Prostate gland (tissue), 2 donors: ENCODE data around the gene MRPS10. TPM values are rescaled to one million over a fixed set of nuclear protein-coding genes. Genes with fewer than 3 reads are reported as not detected.
"Not testable (repeated sequence)": the region's sequence is repeated elsewhere in the genome, so short reads cannot be mapped to it uniquely, and the experiment has no call there.

Source experiments
- DNase-seq: peaks from one replicate; pipeline ENCODE4 v3.0.0-alpha.2; 2019; ENCODE audit warnings: low spot score
- H3K27ac ChIP-seq, 2 donors: fragments of 200-600 bp; sonication (generic); 2 replicates each; pipeline ENCODE4 v1.5.1; 2017 to 2019
- H3K27me3 ChIP-seq: fragments of 200-600 bp; sonication (generic); replicated peaks from 2 replicates; pipeline ENCODE4 v1.5.1; 2019; ENCODE audit not compliant: insufficient read depth
- H3K36me3 ChIP-seq, 2 donors: fragments of 200-600 bp; sonication (generic); 1 replicate in 1 of 2; 2 replicates in 1 of 2; pipeline versions ENCODE4 v1.5.1 to v1.8.1; 2017 to 2019
- H3K4me1 ChIP-seq: fragments of 200-600 bp; sonication (generic); replicated peaks from 2 replicates; pipeline ENCODE4 v1.5.1; 2019
- H3K4me3 ChIP-seq, 2 donors: fragments of 200-600 bp; sonication (generic); 2 replicates each; pipeline ENCODE4 v1.5.1; 2017 to 2019
- H3K9me3 ChIP-seq: fragments of 200-600 bp; sonication (generic); 2 replicates; pipeline ENCODE4 v1.5.1; 2017
- CTCF ChIP-seq, 4 experiments: fragments of 200-600 bp in 2 of 4; fragments of 450-650 bp in 2 of 4; sonication (generic) in 2 of 4; IDR thresholded peaks; 1 replicate in 3 of 4; 2 replicates in 1 of 4; pipeline ENCODE4 v1.5.1; 2016 to 2019; ENCODE audit warnings: antibody characterized with exemption in 4 of 4, mild to moderate bottlenecking in 2 of 4, moderate library complexity in 2 of 4
- POLR2A ChIP-seq: fragments of 450-650 bp; IDR thresholded peaks from one replicate; pipeline ENCODE4 v1.6.1; 2016; ENCODE audit warnings: antibody characterized with exemption, mild to moderate bottlenecking
- POLR2AphosphoS5 ChIP-seq: sonication (generic); formaldehyde crosslinking; IDR thresholded peaks from one replicate; pipeline ENCODE4 v1.6.1; 2017; ENCODE audit warnings: antibody characterized with exemption
- WGBS: methylation state at CpG from one replicate; pipeline ENCODE4 v1.1.5; 2018; 5-methylcytosine and 5-hydroxymethylcytosine counted together
- intact Hi-C: fragments of 100-400 bp; cut with DNase I; formaldehyde crosslinking; loops from one replicate; pipeline ENCODE4 v1.14.2; 2022
- total RNA-seq, 2 donors: library from RNA; depleted of rRNA; stranded (reverse); fragments of >200 nt; gene quantifications; one replicate each; pipeline ENCODE4 v1.1.0, GENCODE V29; 2016

MRPS10 gene
- total RNA-seq, 2 donors from 2014 or later = 27.5 to 31.8 TPM

DNA sequence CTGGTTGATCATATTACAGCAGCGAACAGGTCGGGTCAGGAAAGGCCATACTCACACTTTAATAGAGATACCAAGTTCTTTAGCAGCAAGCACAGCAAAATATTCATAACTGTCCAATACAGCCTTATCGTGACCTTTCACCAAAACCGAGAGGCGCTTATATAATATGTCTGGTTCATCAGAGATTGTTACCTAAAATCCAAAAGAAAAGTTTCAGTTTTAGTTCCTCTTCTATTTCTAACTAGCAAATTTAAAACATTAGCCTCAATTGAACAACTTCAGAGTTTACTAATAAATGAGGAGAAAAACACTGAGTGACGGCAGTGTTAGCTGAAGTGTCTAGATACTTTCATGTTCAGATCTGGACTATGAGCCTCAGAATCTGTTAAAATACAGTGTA, 5.9 kb downstream of the MRPS10 start:
- no peaks in the 10 kb centered on the region for H3K4me1 ChIP-seq
- no peak for DNase-seq
- H3K4me3 ChIP-seq = no peak overlapping the region
- peaks cover 3% of the 10 kb centered on the region in 2 donors for H3K36me3 ChIP-seq
- WGBS = 87% methylated on average over 6 of the region's 6 CpGs
- H3K9me3 ChIP-seq = no peaks in the 10 kb centered on the region
- no peaks in the 10 kb centered on the region for H3K27me3 ChIP-seq
- no peak for TF ChIP-seq POLR2AphosphoS5
- no peak for TF ChIP-seq CTCF (IDR thresholded peaks at IDR 0.05)
- TF ChIP-seq POLR2A = no peak
- intact Hi-C loops = no loop called here
- peak overlapping the region in 1 of 2 donors; percentile 51 for H3K27ac ChIP-seq

DNA sequence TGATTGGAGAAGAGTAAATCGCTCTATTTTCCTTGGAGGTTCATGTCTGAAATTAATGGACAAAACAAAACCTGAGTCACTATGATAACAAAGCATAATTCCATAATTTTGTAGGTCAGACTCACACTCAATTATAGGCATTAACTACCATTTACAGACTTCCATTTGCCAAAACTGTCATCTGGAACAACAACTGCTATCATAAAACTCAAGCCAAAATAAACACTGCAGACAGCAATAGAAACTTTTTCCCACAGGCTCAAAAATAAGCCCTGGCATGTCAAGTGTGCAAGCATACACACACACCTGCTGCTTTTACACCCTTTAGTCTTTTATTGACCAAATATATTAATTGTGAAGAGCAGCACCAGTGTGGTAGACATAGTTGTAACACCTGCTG, 7.1 kb downstream of the MRPS10 start:
- H3K27ac ChIP-seq = peak overlapping the region; percentile 18 to 51
- H3K4me3 ChIP-seq = no peak overlapping the region
- intact Hi-C loops = no loop called here
- DNase-seq = no peak
- no peaks in the 10 kb centered on the region for H3K9me3 ChIP-seq
- TF ChIP-seq CTCF (IDR thresholded peaks at IDR 0.05) (no peak), POLR2AphosphoS5 (peak; percentile 21)
- H3K36me3 ChIP-seq = peaks cover 3% of the 10 kb centered on the region in 2 donors
- 22% methylated on average over 1 of the region's 1 CpG for WGBS
- no peaks in the 10 kb centered on the region for H3K27me3 ChIP-seq
- no peaks in the 10 kb centered on the region for H3K4me1 ChIP-seq

- H3K4me3 ChIP-seq, DNase-seq, H3K9me3 ChIP-seq, H3K27me3 ChIP-seq, intact Hi-C loops, H3K36me3 ChIP-seq, H3K4me1 ChIP-seq, H3K27ac ChIP-seq: not testable (repeated sequence)
- 55% methylated on average over 2 of the region's 2 CpGs for WGBS
Measured at GRCh38 chr6:42207559-42207958, 10.1 kb downstream of the MRPS10 start.

DNA sequence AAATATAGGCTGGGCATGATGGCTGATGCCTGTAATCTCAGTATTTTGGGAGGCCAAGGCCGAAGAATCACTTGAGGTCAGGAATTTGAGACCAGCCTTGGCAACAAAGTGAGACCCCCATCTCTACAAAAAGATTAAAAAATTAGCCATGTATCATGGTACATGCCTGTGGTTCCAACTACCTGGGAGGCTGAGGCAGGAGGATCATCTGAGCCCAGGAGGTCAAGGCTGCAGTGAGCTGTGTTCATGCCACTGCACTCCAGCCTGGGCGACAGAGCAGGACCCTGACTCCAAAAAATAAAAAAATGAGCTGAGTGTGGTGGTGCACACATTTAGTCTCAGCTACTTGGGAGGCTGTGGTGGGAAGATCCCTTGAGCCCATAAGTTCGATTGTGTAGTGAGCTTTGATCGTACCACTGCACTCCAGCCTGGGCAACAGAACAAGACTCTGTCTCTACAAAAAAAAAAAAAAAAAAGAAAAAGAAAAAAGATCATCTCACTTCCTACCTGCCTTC, 12.8 kb downstream of the MRPS10 start:
- Histone ChIP-seq H3K27me3 (no peaks in the 10 kb centered on the region), H3K9me3 (no peaks in the 10 kb centered on the region), H3K4me3 (no peak overlapping the region), H3K36me3 (peaks cover 1 to 3% of the 10 kb centered on the region in 2 donors), H3K27ac (no peak overlapping the region), H3K4me1 (no peaks in the 10 kb centered on the region)
- WGBS = 91% methylated on average over 4 of the region's 4 CpGs
- intact Hi-C loops = no loop called here
- TF ChIP-seq CTCF (IDR thresholded peaks at IDR 0.05) = no peak
- TF ChIP-seq POLR2A = no peak
- no peak for TF ChIP-seq POLR2AphosphoS5
- no peak for DNase-seq

- intact Hi-C loops = no loop called here
- no peak overlapping the region for H3K27ac ChIP-seq
- WGBS = 94% methylated on average over 3 of the region's 3 CpGs
- TF ChIP-seq POLR2A (no peak), CTCF (IDR thresholded peaks at IDR 0.05) (no peak), POLR2AphosphoS5 (no peak)
- H3K4me1 ChIP-seq = no peaks in the 10 kb centered on the region
- no peak for DNase-seq
- H3K9me3 ChIP-seq = no peaks in the 10 kb centered on the region
- peaks cover 0 to 3% of the 10 kb centered on the region in 2 donors for H3K36me3 ChIP-seq
- H3K27me3 ChIP-seq = no peaks in the 10 kb centered on the region
- H3K4me3 ChIP-seq = no peak overlapping the region
Measured at GRCh38 chr6:42203183-42203582, 14.5 kb downstream of the MRPS10 start.

- H3K4me3 ChIP-seq, H3K4me1 ChIP-seq, intact Hi-C loops, H3K27ac ChIP-seq, H3K27me3 ChIP-seq, H3K36me3 ChIP-seq, DNase-seq, H3K9me3 ChIP-seq: not testable (repeated sequence)
- WGBS = 91% methylated on average over 13 of the region's 13 CpGs
Measured at GRCh38 chr6:42202131-42202915, 15.3 kb downstream of the MRPS10 start.
